HG03159 (cell line): ENCODE measurements around the gene PPP6R2.
"Not testable (repeated sequence)": the region's sequence is repeated elsewhere in the genome, so short reads cannot be mapped to it uniquely, and the experiment has no call there.

Experiments used
- ATAC-seq: cut with Tn5 transposase; IDR thresholded peaks from one replicate; pipeline ENCODE4 v1.9.1; 2021; ENCODE audit warnings: mild to moderate bottlenecking, moderate library complexity; ENCODE audit not compliant: unreplicated experiment

The PPP6R2 gene

GRCh38 chr22:50339945-50340879, 2.9 kb upstream of the PPP6R2 start:
- ATAC-seq, result no peak

- no peak for ATAC-seq
Measured at GRCh38 chr22:50341977-50342650, 1.0 kb upstream of the PPP6R2 start.

- no peak for ATAC-seq
Measured at GRCh38 chr22:50343541-50343935, 411 bp downstream of the PPP6R2 start.

DNA sequence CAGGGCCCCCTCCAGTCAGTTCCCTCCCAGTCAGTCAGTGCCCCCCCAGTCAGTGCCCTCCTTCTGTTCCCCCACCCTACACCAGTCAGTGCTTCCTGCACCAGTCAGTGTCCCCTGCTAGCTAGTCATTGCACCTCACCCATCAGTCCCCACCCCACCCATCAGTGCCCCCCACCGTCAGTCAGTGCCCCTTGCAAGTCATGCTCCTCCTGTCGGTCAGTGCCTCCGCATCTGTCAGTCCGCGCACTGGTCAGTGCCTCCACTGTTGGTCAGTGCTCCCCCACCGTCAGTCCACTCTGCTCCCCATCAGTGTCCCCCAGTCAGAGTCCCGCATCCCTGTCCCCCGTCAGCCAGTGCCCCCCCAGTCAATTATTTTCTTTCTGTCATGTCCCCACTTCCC, 3.3 kb downstream of the PPP6R2 start:
- ATAC-seq, result no peak

- ATAC-seq, result no peak
Measured at GRCh38 chr22:50347157-50347556, 4.0 kb downstream of the PPP6R2 start.

DNA sequence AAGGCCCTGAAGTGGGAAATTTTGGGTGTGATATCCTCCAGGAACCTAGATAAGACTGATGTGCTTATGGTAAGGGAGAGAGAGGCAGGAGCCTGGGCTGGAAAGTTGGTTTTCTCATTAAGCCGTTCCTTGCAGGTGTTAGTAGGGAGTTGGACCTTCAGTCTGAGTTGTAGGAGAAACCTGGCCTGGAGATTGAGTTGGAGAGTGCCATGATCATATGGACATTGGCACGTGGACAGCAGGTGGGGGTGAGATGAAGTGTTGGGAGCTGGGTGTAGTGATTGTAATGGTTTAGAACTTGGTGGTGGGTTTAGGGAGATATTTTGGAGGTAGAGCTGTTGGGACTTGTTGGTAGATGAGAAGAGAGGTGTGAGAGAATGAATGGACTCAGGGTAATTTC, 4.9 kb downstream of the PPP6R2 start:
- ATAC-seq, result no peak

- no peak for ATAC-seq
Measured at GRCh38 chr22:50356186-50356585, 13.1 kb downstream of the PPP6R2 start.

GRCh38 chr22:50357222-50357621, 14.1 kb downstream of the PPP6R2 start:
- no peak for ATAC-seq

DNA sequence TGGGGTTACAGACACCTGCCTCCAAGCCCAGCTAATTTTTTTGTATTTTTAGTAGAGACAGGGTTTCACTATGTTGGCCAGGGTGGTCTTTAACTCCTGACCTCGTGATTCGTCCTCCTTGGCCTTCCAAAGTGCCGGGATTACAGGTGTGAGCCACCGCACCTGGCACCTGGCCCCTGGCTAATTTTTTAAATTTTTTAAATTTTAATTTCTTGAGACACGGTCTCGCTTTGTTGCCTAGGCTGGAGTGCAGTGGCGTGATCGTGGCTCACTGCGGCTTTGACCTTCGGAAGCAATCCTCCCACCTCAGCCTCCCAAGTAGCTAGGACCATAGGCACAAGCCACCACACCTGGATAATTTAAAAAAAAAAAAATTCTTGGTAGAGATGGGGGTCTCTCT, 14.6 kb downstream of the PPP6R2 start:
- ATAC-seq, result no peak

GRCh38 chr22:50360578-50360977, 17.5 kb downstream of the PPP6R2 start:
- ATAC-seq, result no peak

GRCh38 chr22:50361222-50361621, 18.1 kb downstream of the PPP6R2 start:
- no peak for ATAC-seq

GRCh38 chr22:50361688-50362087, 18.6 kb downstream of the PPP6R2 start:
- no peak for ATAC-seq

DNA sequence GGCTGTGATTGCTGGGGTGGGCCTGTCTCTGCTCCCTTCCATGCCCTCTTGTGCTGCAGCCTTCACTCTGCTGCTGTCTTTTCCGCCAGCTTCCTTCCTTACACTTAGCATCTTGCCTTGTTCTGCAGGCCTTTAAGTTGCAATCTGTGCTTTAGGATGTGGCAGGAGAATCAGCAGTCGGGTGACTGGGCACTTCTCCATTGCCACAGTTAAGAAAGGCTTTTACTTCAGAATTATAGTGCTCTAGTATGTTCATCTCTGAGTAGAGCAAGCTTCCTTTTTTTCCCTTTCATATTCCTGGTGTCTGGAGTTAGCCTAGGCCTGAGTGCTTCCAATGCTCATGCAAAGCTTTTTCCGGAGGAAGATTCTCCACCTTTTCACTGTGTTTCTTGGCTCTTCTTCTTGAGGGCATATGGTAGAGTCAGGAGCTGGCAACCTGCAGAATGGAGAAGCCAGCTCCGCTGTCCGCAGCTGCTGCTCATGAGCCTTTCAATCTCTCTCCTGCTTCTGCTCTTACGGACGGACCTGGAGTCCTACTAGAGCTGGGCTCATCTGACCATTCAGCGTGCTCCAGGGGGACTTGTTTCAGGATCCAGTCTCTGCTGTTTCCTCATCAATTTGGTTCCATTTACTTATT, 20.2 kb downstream of the PPP6R2 start:
- no peak for ATAC-seq

- not testable (repeated sequence) for ATAC-seq
Measured at GRCh38 chr22:50363803-50364194, 20.7 kb downstream of the PPP6R2 start.

GRCh38 chr22:50367778-50368500, 24.8 kb downstream of the PPP6R2 start:
- ATAC-seq, result no peak

- ATAC-seq, result no peak
Measured at GRCh38 chr22:50371101-50371648, 28.0 kb downstream of the PPP6R2 start.

GRCh38 chr22:50376085-50376651, 33.0 kb downstream of the PPP6R2 start:
- no peak for ATAC-seq

GRCh38 chr22:50381021-50381555, 38.0 kb downstream of the PPP6R2 start:
- not testable (repeated sequence) for ATAC-seq

DNA sequence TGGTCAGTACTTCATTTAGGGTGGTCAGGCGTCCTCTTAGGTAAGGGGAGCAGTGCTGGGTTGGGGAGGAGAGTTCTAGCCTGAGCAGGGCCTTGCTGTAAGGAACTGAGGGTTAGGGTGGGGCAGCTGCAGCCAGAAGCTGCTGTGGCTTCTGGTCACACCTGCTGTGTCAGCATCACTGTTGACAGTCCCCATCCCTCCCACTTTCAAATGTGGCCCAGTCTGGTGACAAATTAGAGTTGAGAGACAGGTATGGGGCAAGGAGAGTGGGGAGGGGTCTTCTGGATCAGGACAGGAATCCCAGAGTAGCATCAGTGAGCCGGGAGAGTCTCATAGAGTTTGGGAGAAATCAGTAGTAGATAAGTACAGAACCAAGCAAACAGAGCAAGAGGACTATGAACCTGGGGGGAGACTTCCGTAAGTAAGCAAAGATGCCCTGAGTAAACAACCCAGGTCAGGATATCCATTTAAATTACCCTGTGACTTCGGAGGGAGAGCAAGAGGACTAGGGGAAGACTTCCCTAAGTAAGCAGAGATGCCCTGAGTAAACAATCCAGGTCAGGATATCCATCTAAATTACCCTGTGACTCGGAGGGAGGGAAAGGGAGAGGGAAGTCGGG, 53.7 kb downstream of the PPP6R2 start:
- ATAC-seq, result no peak
